ENCODE results near the gene SETD7.
A peak's percentile ranks its signal among the peaks of the same experiment; 100 is the strongest.

SETD7 gene

GRCh38 chr4:139557556-139558110 lies 1.6 kb upstream of the SETD7 start:
- POLR2A ChIA-PET = interaction anchor here (1.4 to 1.9 kb wide), 2 partner anchors 9 to 381 kb away, joined by 4 to 6 read pairs; partner anchors contain the start of gene ELF2
- Histone ChIP-seq H3K4me3 (ENCODE audit: control insufficient read depth in 1 of 7, extremely low read depth in 1 of 7, insufficient read depth in 4 of 7, low read depth in 2 of 7, low read length in 6 of 7) (peak overlapping the region in 6 of 7 experiments; percentile 76 to 92 (median 90)), H3K9me3 (ENCODE audit: control extremely low read depth in 1 of 5, control insufficient read depth in 4 of 5, insufficient read depth in 2 of 5, low read depth in 1 of 5, low read length in 4 of 5) (no peaks in the 10 kb centered on the region), H3K4me1 (ENCODE audit: control extremely low read depth in 1 of 4, control insufficient read depth in 4 of 4, insufficient read depth in 4 of 4, low read length in 3 of 4) (peaks cover 12 to 50% (median 28%) of the 10 kb centered on the region in 4 experiments), H3K27ac (ENCODE audit: insufficient read depth in 1 of 2, low read depth in 1 of 2, low read length in 2 of 2, poor library complexity in 1 of 2, severe bottlenecking in 2 of 2) (peak overlapping the region in 1 of 2 experiments; percentile 29), H3K27me3 (replicated peaks in 2 of 5; ENCODE audit: control insufficient read depth in 4 of 5, insufficient read depth in 5 of 5, low read length in 4 of 5) (peaks cover 0 to 8% (median 3%) of the 10 kb centered on the region in 5 experiments), H3K36me3 (ENCODE audit: control insufficient read depth in 4 of 4, insufficient read depth in 4 of 4, low read length in 3 of 4) (no peaks in the 10 kb centered on the region)
- whole genome bisulfite sequencing (ENCODE audit: insufficient coverage) = 50% methylated on average over 1 of the region's 3 CpGs
- DNase-seq = no peak
- CTCF ChIA-PET = interaction anchor here (0.8 to 1.3 kb wide), 4 partner anchors 14 to 60 kb away, joined by 3 to 5 read pairs (median 4); no protein-coding TSS in a partner anchor

GRCh38 chr4:139556724-139557555 lies 921 bp upstream of the SETD7 start:
- WGBS (ENCODE audit: insufficient coverage) = under 1% methylated on average over 51 of the region's 58 CpGs
- POLR2A ChIA-PET = interaction anchor here (1.0 to 1.9 kb wide), 3 partner anchors 10 to 380 kb away, joined by 3 to 6 read pairs (median 4); partner anchors contain the start of gene ELF2

GRCh38 chr4:139555705-139556070 lies 331 bp downstream of the SETD7 start:
- CTCF ChIA-PET = interaction anchor here (1.3 to 2.3 kb wide), 6 partner anchors 8 to 99 kb away, joined by 3 to 8 read pairs (median 4); no protein-coding TSS in a partner anchor
- peak overlapping the region; percentile 54 to 76 for H3K27ac ChIP-seq (ENCODE audit: insufficient read depth in 1 of 2, low read depth in 1 of 2, low read length in 2 of 2, poor library complexity in 1 of 2, severe bottlenecking in 2 of 2)
- peak overlapping the region; percentile 76 to 92 (median 89) for H3K4me3 ChIP-seq (ENCODE audit: control insufficient read depth in 1 of 7, extremely low read depth in 1 of 7, insufficient read depth in 4 of 7, low read depth in 2 of 7, low read length in 6 of 7)
- H3K27me3 ChIP-seq (replicated peaks in 2 of 5; ENCODE audit: control insufficient read depth in 4 of 5, insufficient read depth in 5 of 5, low read length in 4 of 5) = peaks cover 0 to 8% (median 3%) of the 10 kb centered on the region in 5 experiments
- H3K4me1 ChIP-seq (ENCODE audit: control extremely low read depth in 1 of 4, control insufficient read depth in 4 of 4, insufficient read depth in 4 of 4, low read length in 3 of 4) = peaks cover 8 to 62% (median 31%) of the 10 kb centered on the region in 4 experiments
- 0% methylated on average over 44 of the region's 49 CpGs for WGBS (ENCODE audit: insufficient coverage)
- no peaks in the 10 kb centered on the region for H3K36me3 ChIP-seq (ENCODE audit: control insufficient read depth in 4 of 4, insufficient read depth in 4 of 4, low read length in 3 of 4)
- POLR2A ChIA-PET = interaction anchor here (0.9 to 1.7 kb wide), 3 partner anchors 8 to 254 kb away, joined by 3 to 4 read pairs (median 4); partner anchors contain the start of gene NAA15
- H3K9me3 ChIP-seq (ENCODE audit: control extremely low read depth in 1 of 5, control insufficient read depth in 4 of 5, insufficient read depth in 2 of 5, low read depth in 1 of 5, low read length in 4 of 5) = no peaks in the 10 kb centered on the region
- no peak for DNase-seq

More at GRCh38 chr4:139556724-139557555, 921 bp upstream of the SETD7 start:
- H3K4me1 ChIP-seq (ENCODE audit: control extremely low read depth in 1 of 4, control insufficient read depth in 4 of 4, insufficient read depth in 4 of 4, low read length in 3 of 4) = peaks cover 12 to 57% (median 28%) of the 10 kb centered on the region in 4 experiments
- peak; percentile 65 to 91 (median 87) for DNase-seq
- no peaks in the 10 kb centered on the region for H3K9me3 ChIP-seq (ENCODE audit: control extremely low read depth in 1 of 5, control insufficient read depth in 4 of 5, insufficient read depth in 2 of 5, low read depth in 1 of 5, low read length in 4 of 5)
- CTCF ChIA-PET = interaction anchor here (0.8 to 2.3 kb wide), 8 partner anchors 11 to 97 kb away, joined by 3 to 8 read pairs (median 4); no protein-coding TSS in a partner anchor
- H3K4me3 ChIP-seq (ENCODE audit: control insufficient read depth in 1 of 7, extremely low read depth in 1 of 7, insufficient read depth in 4 of 7, low read depth in 2 of 7, low read length in 6 of 7) = peak overlapping the region; percentile 76 to 92 (median 89)
- H3K27me3 ChIP-seq (replicated peaks in 2 of 5; ENCODE audit: control insufficient read depth in 4 of 5, insufficient read depth in 5 of 5, low read length in 4 of 5) = peaks cover 0 to 8% (median 3%) of the 10 kb centered on the region in 5 experiments
- no peaks in the 10 kb centered on the region for H3K36me3 ChIP-seq (ENCODE audit: control insufficient read depth in 4 of 4, insufficient read depth in 4 of 4, low read length in 3 of 4)
- peak overlapping the region; percentile 54 to 76 for H3K27ac ChIP-seq (ENCODE audit: insufficient read depth in 1 of 2, low read depth in 1 of 2, low read length in 2 of 2, poor library complexity in 1 of 2, severe bottlenecking in 2 of 2)

- no peaks in the 10 kb centered on the region for H3K9me3 ChIP-seq (ENCODE audit: control extremely low read depth in 1 of 5, control insufficient read depth in 4 of 5, insufficient read depth in 2 of 5, low read depth in 1 of 5, low read length in 4 of 5)
- H3K27me3 ChIP-seq (replicated peaks in 2 of 5; ENCODE audit: control insufficient read depth in 4 of 5, insufficient read depth in 5 of 5, low read length in 4 of 5) = peaks cover 0 to 8% (median 3%) of the 10 kb centered on the region in 5 experiments
- peak overlapping the region; percentile 11 to 76 for H3K27ac ChIP-seq (ENCODE audit: insufficient read depth in 1 of 2, low read depth in 1 of 2, low read length in 2 of 2, poor library complexity in 1 of 2, severe bottlenecking in 2 of 2)
- peak overlapping the region; percentile 76 to 92 (median 89) for H3K4me3 ChIP-seq (ENCODE audit: control insufficient read depth in 1 of 7, extremely low read depth in 1 of 7, insufficient read depth in 4 of 7, low read depth in 2 of 7, low read length in 6 of 7)
- CTCF ChIA-PET = interaction anchor here (0.9 to 2.3 kb wide), 7 partner anchors 9 to 100 kb away, joined by 3 to 12 read pairs (median 5); no protein-coding TSS in a partner anchor
- H3K36me3 ChIP-seq (ENCODE audit: control insufficient read depth in 4 of 4, insufficient read depth in 4 of 4, low read length in 3 of 4) = no peaks in the 10 kb centered on the region
- WGBS (ENCODE audit: insufficient coverage) = 2% methylated on average over 43 of the region's 57 CpGs
- DNase-seq = peak; percentile 84 to 96 (median 95)
- POLR2A ChIA-PET = interaction anchor here (1.3 to 1.7 kb wide), 3 partner anchors 26 to 254 kb away, joined by 3 to 4 read pairs (median 4); partner anchors contain the start of gene NAA15
- peaks cover 7 to 57% (median 29%) of the 10 kb centered on the region in 4 experiments for H3K4me1 ChIP-seq (ENCODE audit: control extremely low read depth in 1 of 4, control insufficient read depth in 4 of 4, insufficient read depth in 4 of 4, low read length in 3 of 4)
Measured at GRCh38 chr4:139554893-139555704, 920 bp downstream of the SETD7 start.

GRCh38 chr4:139554642-139554892 lies 1.5 kb downstream of the SETD7 start:
- Histone ChIP-seq H3K4me3 (ENCODE audit: control insufficient read depth in 1 of 7, extremely low read depth in 1 of 7, insufficient read depth in 4 of 7, low read depth in 2 of 7, low read length in 6 of 7) (peak overlapping the region in 6 of 7 experiments; percentile 76 to 92 (median 90)), H3K27ac (ENCODE audit: insufficient read depth in 1 of 2, low read depth in 1 of 2, low read length in 2 of 2, poor library complexity in 1 of 2, severe bottlenecking in 2 of 2) (peak overlapping the region in 1 of 2 experiments; percentile 62), H3K9me3 (ENCODE audit: control extremely low read depth in 1 of 5, control insufficient read depth in 4 of 5, insufficient read depth in 2 of 5, low read depth in 1 of 5, low read length in 4 of 5) (no peaks in the 10 kb centered on the region), H3K27me3 (replicated peaks in 2 of 5; ENCODE audit: control insufficient read depth in 4 of 5, insufficient read depth in 5 of 5, low read length in 4 of 5) (peaks cover 0 to 8% (median 3%) of the 10 kb centered on the region in 5 experiments), H3K36me3 (ENCODE audit: control insufficient read depth in 4 of 4, insufficient read depth in 4 of 4, low read length in 3 of 4) (no peaks in the 10 kb centered on the region), H3K4me1 (ENCODE audit: control extremely low read depth in 1 of 4, control insufficient read depth in 4 of 4, insufficient read depth in 4 of 4, low read length in 3 of 4) (peaks cover 7 to 53% (median 29%) of the 10 kb centered on the region in 4 experiments)
- 67% methylated on average over 1 of the region's 1 CpG for whole genome bisulfite sequencing (ENCODE audit: insufficient coverage)
- CTCF ChIA-PET = interaction anchor here (0.9 to 2.6 kb wide), 7 partner anchors 9 to 103 kb away, joined by 3 to 12 read pairs (median 4); no protein-coding TSS in a partner anchor
- POLR2A ChIA-PET = interaction anchor here (1.6 kb wide), 1 partner anchor 26 kb away, joined by 4 read pairs; no protein-coding TSS in a partner anchor
- no peak for DNase-seq

All from common myeloid progenitor, CD34-positive (primary cell).